Fibroblast of peridontal ligament (primary cell): ENCODE results near the gene ANP32B.
"Not testable (repeated sequence)": the region's sequence is repeated elsewhere in the genome, so short reads cannot be mapped to it uniquely, and the experiment has no call there.

Experiments used
- DNase-seq: peaks from one replicate; pipeline ENCODE4 v3.0.0-alpha.2; 2010; ENCODE audit errors: extremely low read depth

ANP32B gene

GRCh38 chr9:97982683-97983588 lies at the start of gene ANP32B:
ANP32B (plus strand) TSS chr9:97983341; CDS start chr9:97983556, 215 bp downstream.
- DNase-seq: peak; percentile 83

- no peak for DNase-seq
These were observed 48.6 kb upstream of the ANP32B start for GRCh38 chr9:97934321-97935115.

GRCh38 chr9:97935276-97935675 lies 47.9 kb upstream of the ANP32B start:
- no peak for DNase-seq

- DNase-seq: no peak
These were observed 46.1 kb upstream of the ANP32B start for GRCh38 chr9:97936998-97937397.

- DNase-seq: no peak
These were observed 45.0 kb upstream of the ANP32B start, which contains the start of gene HEMGN for GRCh38 chr9:97938081-97938644. HEMGN (minus strand) TSS chr9:97938172; CDS start chr9:97938136, 36 bp downstream.

- no peak for DNase-seq
These were observed 42.9 kb upstream of the ANP32B start for GRCh38 chr9:97940233-97940632.

GRCh38 chr9:97940741-97941140 lies 42.4 kb upstream of the ANP32B start:
- no peak for DNase-seq

- DNase-seq: no peak
These were observed 41.8 kb upstream of the ANP32B start for GRCh38 chr9:97941323-97941722.

GRCh38 chr9:97943308-97943855 lies 39.8 kb upstream of the ANP32B start:
- DNase-seq: no peak

GRCh38 chr9:97944612-97945011 lies 38.5 kb upstream of the ANP32B start:
- no peak for DNase-seq

- not testable (repeated sequence) for DNase-seq
These were observed 37.7 kb upstream of the ANP32B start for GRCh38 chr9:97945470-97945869.

GRCh38 chr9:97947094-97947493 lies 36.0 kb upstream of the ANP32B start:
- DNase-seq: not testable (repeated sequence)

GRCh38 chr9:97950873-97951272 lies 32.3 kb upstream of the ANP32B start:
- DNase-seq: not testable (repeated sequence)

GRCh38 chr9:97954550-97954989 lies 28.6 kb upstream of the ANP32B start:
- no peak for DNase-seq

- DNase-seq: no peak
These were observed 26.8 kb upstream of the ANP32B start for GRCh38 chr9:97956331-97956730.

- DNase-seq: peak; percentile 12
These were observed 24.2 kb upstream of the ANP32B start for GRCh38 chr9:97958812-97959511.

- DNase-seq: no peak
These were observed 23.6 kb upstream of the ANP32B start for GRCh38 chr9:97959585-97959984.

GRCh38 chr9:97960678-97961328 lies 22.3 kb upstream of the ANP32B start:
- DNase-seq: not testable (repeated sequence)

- DNase-seq: no peak
These were observed 21.8 kb upstream of the ANP32B start for GRCh38 chr9:97961361-97961760.

- DNase-seq: no peak
These were observed 21.0 kb upstream of the ANP32B start for GRCh38 chr9:97962136-97962535.

- no peak for DNase-seq
These were observed 20.6 kb upstream of the ANP32B start for GRCh38 chr9:97962575-97962974.
